DLD1 (cell line): ENCODE data around the gene MTA1.

ENCODE experiments used
- in situ Hi-C: cut with HindIII; loops from 2 replicates; pipeline ENCODE4 v1.10.0; 2017; ENCODE audit warnings: low sequenced_read_pairs

The MTA1 gene

GRCh38 chr14:105422695-105423487, 3.3 kb downstream of the MTA1 start:
- in situ Hi-C loops = no loop called here

GRCh38 chr14:105423488-105424195, 4.0 kb downstream of the MTA1 start:
- in situ Hi-C loops = no loop called here

- in situ Hi-C loops = no loop called here
These were observed 5.2 kb downstream of the MTA1 start for GRCh38 chr14:105424861-105425260.

GRCh38 chr14:105425823-105426247, 6.2 kb downstream of the MTA1 start:
- in situ Hi-C loops = no loop called here

- in situ Hi-C loops = no loop called here
These were observed 6.9 kb downstream of the MTA1 start for GRCh38 chr14:105426416-105427130.

- in situ Hi-C loops = no loop called here
These were observed 7.8 kb downstream of the MTA1 start for GRCh38 chr14:105427412-105427811.

- in situ Hi-C loops = no loop called here
These were observed 8.4 kb downstream of the MTA1 start for GRCh38 chr14:105427936-105428485.

GRCh38 chr14:105430042-105430441, 10.4 kb downstream of the MTA1 start:
- in situ Hi-C loops = no loop called here

GRCh38 chr14:105430565-105430964, 10.9 kb downstream of the MTA1 start:
- in situ Hi-C loops = no loop called here

- in situ Hi-C loops = no loop called here
These were observed 11.6 kb downstream of the MTA1 start for GRCh38 chr14:105431256-105431655.

GRCh38 chr14:105432657-105433056, 13.0 kb downstream of the MTA1 start:
- in situ Hi-C loops = no loop called here

- in situ Hi-C loops = no loop called here
These were observed 13.6 kb downstream of the MTA1 start for GRCh38 chr14:105433161-105433605.

- in situ Hi-C loops = no loop called here
These were observed 16.8 kb downstream of the MTA1 start for GRCh38 chr14:105436402-105436801.

GRCh38 chr14:105436891-105437722, 17.5 kb downstream of the MTA1 start:
- in situ Hi-C loops = no loop called here

- in situ Hi-C loops = no loop called here
These were observed 18.3 kb downstream of the MTA1 start for GRCh38 chr14:105437723-105438500.

- in situ Hi-C loops = no loop called here
These were observed 19.6 kb downstream of the MTA1 start for GRCh38 chr14:105439179-105439578.

- in situ Hi-C loops = no loop called here
These were observed 20.3 kb downstream of the MTA1 start for GRCh38 chr14:105439710-105440553.

- in situ Hi-C loops = no loop called here
These were observed 20.9 kb downstream of the MTA1 start for GRCh38 chr14:105440554-105440900.

- in situ Hi-C loops = no loop called here
These were observed 21.4 kb downstream of the MTA1 start for GRCh38 chr14:105440992-105441391.
